Progenitor cell of endocrine pancreas (in vitro differentiated cells): ENCODE data around the gene KRTAP10-3. TPM values are rescaled to one million over a fixed set of nuclear protein-coding genes. Genes with fewer than 3 reads are reported as not detected.

Experiments
- DNase-seq: peaks from one replicate; pipeline ENCODE4 v3.0.0; 2021; ENCODE audit warnings: low spot score; ENCODE audit not compliant: unreplicated experiment
- H3K27ac Mint-ChIP-seq: 2 replicates; pipeline ENCODE4 v1.8.0; 2021; ENCODE audit warnings: mild to moderate bottlenecking, moderate library complexity, mixed read lengths
- H3K27me3 Mint-ChIP-seq: 2 replicates; pipeline ENCODE4 v1.8.0; 2021; ENCODE audit warnings: mixed read lengths
- H3K36me3 Mint-ChIP-seq: 2 replicates; pipeline ENCODE4 v1.8.0; 2022; ENCODE audit warnings: mixed read lengths; ENCODE audit not compliant: insufficient read depth
- H3K4me1 Mint-ChIP-seq: 2 replicates; pipeline ENCODE4 v1.8.0; 2021; ENCODE audit warnings: low read depth, mixed read lengths
- H3K4me3 Mint-ChIP-seq: 2 replicates; pipeline ENCODE4 v1.8.0; 2021; ENCODE audit warnings: low read depth, mild to moderate bottlenecking, moderate library complexity, mixed read lengths
- H3K9me3 Mint-ChIP-seq: 2 replicates; pipeline ENCODE4 v1.8.0; 2021; ENCODE audit warnings: low read depth, mixed read lengths
- total RNA-seq: library from RNA; stranded (reverse); gene quantifications from 2 replicates; pipeline ENCODE4 v1.2.1, GENCODE V29; 2021
- TF ChIP-seq, protein P1 (sequence below): fragments of 200-600 bp; sonication (generic); IDR thresholded peaks from one replicate; pipeline ENCODE4 v1.5.0; 2021; ENCODE audit warnings: antibody characterized with exemption, mild to moderate bottlenecking; ENCODE audit not compliant: unreplicated experiment

KRTAP10-3 gene
- total RNA-seq, 1 donor from 2014 or later: not detected

DNA sequence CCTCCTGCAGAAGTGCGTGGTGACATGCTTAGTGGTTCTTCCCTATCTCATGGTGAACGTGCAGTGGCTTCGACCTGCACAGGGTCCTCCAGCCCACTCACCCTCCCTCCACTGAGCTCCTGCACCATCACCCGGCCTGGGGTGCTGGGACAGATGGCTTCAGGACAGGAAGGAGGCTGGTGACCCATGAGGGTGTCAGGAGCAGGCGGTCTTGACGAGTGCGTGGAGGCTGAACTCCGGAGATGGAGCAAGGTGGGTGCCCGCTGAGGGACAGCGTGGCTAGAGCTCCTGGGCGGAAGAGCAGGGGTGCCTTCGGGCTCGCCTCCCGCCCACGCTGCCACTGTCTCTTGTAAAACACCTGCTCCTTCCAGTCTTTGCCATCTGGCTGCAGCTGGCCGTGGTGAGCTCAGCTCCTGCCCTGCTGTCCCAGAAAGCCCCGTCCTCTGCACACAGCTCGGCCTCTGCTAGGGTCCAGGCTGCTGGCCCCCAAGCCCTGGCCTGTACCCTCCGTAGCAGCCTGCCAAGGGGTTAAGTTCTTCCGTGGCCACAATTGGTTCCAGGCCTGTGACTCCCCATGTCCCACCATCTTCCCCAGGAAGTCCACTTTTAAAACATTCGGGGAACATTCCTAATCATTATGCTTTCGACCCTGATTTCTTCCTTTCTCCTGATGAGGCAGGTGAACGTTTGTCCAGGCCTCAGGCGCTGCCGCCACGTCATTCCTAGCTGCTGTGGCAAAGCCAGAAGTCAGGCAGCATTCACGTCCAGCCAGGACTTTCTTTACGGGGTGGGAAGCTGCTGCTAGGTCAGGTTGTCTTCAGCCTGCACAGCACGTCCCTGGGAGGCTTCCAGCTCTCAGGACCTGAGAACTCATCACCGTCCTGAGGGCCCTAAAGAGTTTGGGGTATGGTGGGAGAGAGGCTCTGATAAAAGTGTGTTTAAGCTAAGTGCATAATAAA is 26.7 kb downstream of the KRTAP10-3 start:
- TF ChIP-seq, protein P1, sequence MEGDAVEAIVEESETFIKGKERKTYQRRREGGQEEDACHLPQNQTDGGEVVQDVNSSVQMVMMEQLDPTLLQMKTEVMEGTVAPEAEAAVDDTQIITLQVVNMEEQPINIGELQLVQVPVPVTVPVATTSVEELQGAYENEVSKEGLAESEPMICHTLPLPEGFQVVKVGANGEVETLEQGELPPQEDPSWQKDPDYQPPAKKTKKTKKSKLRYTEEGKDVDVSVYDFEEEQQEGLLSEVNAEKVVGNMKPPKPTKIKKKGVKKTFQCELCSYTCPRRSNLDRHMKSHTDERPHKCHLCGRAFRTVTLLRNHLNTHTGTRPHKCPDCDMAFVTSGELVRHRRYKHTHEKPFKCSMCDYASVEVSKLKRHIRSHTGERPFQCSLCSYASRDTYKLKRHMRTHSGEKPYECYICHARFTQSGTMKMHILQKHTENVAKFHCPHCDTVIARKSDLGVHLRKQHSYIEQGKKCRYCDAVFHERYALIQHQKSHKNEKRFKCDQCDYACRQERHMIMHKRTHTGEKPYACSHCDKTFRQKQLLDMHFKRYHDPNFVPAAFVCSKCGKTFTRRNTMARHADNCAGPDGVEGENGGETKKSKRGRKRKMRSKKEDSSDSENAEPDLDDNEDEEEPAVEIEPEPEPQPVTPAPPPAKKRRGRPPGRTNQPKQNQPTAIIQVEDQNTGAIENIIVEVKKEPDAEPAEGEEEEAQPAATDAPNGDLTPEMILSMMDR: no peak
- Mint-ChIP-seq H3K27me3 (peaks cover 4% of the 10 kb centered on the region), H3K36me3 (no peaks in the 10 kb centered on the region), H3K9me3 (no peaks in the 10 kb centered on the region), H3K4me1 (no peaks in the 10 kb centered on the region), H3K27ac (no peak overlapping the region), H3K4me3 (no peak overlapping the region)
- no peak for DNase-seq

DNA sequence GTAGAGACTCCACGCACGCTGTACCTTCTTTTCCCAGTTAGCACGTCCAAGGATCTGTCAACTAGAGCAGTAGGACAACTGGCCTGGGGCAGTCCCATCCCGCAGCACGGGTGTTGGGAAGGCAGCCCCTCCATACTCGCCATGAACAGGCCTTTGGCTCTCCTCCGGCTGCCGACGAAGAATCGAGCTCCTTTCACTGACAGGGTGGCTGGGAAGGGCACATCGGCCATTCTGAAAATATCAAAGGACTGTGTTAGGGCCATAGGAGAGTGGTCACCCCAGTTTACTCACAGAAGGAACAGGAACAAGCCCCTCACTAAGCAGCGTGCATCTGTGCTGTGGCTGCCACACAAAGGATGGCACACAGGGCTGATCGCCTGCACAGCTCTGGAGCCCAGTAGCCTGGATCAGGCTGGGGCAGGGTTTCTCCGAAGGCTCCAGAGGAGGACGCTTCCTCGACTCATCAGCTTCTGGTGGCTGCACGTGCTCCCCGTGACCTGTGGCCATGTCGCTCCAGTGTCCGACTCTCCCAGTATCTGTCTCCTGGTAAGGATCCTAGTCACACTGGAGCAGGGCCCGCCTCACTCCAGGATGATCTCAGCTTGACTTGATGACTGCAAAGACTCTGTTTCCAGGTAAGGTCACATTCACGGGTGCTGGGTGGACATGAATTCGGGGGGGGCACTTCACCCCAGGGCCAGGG is 27.5 kb downstream of the KRTAP10-3 start:
- TF ChIP-seq, protein P1: no peak
- DNase-seq: no peak
- Mint-ChIP-seq H3K27ac (no peak overlapping the region), H3K9me3 (no peaks in the 10 kb centered on the region), H3K4me1 (no peaks in the 10 kb centered on the region), H3K36me3 (no peaks in the 10 kb centered on the region), H3K4me3 (no peak overlapping the region), H3K27me3 (peaks cover 4% of the 10 kb centered on the region)

DNA sequence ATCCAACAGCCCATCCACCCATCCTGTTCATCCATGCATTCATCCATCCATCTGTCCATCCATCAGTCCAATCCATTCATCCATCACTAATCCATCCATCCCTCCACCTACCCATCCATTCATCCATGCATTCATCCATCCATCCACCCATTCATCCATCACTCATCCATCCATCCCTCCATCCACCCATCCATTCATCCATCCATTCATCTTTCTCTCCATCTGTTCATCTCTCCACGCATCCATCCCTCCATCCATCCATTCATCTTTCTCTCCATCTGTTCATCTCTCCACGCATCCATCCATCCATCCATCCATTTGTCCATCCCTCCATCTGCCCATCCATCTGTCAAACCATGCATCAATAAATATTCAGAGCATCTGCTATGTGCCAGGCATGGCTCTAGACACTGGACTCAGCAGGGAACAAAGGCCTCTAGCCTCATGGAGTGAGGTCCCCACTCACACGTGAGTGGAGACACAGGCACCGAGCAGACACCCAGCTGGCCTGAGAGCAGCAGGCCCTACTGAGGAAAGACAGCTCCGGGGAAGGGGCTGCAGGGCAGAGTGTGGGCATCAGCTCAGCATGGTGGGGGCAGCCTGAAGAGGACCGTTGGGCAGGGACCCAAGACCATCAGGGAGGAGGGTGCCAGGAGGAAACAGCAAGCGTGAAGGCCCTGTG is 28.2 kb downstream of the KRTAP10-3 start:
- TF ChIP-seq, protein P1: no peak
- H3K9me3 Mint-ChIP-seq: no peaks in the 10 kb centered on the region
- H3K4me3 Mint-ChIP-seq: no peak overlapping the region
- H3K36me3 Mint-ChIP-seq: no peaks in the 10 kb centered on the region
- no peaks in the 10 kb centered on the region for H3K4me1 Mint-ChIP-seq
- no peak for DNase-seq
- H3K27me3 Mint-ChIP-seq: peaks cover 4% of the 10 kb centered on the region
- H3K27ac Mint-ChIP-seq: no peak overlapping the region

DNA sequence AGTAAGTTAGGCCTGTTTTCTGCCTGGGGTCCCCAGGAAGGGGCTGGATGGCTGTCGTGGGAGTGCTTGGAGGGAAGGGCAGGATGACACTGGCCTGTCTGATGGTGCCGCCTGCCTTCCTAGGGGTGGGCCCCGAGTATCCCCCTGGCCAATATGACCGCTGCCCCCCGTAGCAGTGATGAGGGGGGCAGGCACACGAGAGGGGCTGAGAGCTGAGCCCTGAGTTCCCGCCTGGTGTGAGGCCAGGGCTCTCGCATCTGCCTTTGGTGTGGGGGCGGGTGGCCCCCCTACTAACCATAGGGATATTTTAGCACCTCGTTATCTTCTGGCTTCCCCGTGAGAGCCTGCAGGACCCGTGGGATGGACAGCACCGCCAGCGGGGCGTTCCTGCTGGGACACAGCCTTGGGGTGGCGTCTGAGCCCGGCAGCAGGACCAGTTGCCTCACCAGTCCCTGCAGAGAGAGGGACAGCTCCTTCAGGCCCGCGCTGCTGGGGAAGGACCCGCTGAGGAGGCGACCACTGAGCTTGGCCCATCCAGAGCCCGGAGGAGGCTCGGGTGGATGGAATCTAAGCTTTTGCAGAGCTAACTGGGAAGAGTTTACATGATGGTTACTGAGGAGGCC is 29.0 kb downstream of the KRTAP10-3 start:
- H3K4me1 Mint-ChIP-seq: no peaks in the 10 kb centered on the region
- TF ChIP-seq, protein P1: no peak
- H3K27ac Mint-ChIP-seq: no peak overlapping the region
- no peaks in the 10 kb centered on the region for H3K9me3 Mint-ChIP-seq
- no peak for DNase-seq
- H3K4me3 Mint-ChIP-seq: no peak overlapping the region
- no peaks in the 10 kb centered on the region for H3K36me3 Mint-ChIP-seq
- H3K27me3 Mint-ChIP-seq: peaks cover 4% of the 10 kb centered on the region

DNA sequence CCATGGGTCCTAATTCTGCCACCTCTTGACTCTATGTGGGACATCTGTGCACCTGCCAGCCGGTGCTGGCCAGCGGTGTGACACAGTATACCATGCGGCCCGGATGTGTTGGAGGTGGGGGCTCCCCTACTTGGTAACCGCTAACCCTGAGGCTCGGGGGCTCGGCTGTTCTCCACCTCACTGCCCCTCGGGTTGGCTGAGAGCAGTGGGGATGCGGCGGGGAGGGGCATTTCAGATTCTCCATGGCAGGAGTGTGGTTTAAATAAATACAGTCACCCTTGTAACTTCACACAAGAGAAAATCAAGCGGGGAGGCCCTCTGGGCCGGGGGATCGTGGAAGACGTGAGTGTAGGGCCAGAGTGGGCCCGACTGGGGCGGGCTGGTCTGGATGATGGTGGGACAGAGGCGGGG is 29.6 kb downstream of the KRTAP10-3 start:
- Mint-ChIP-seq H3K9me3 (no peaks in the 10 kb centered on the region), H3K27ac (no peak overlapping the region), H3K27me3 (peaks cover 4% of the 10 kb centered on the region), H3K4me3 (no peak overlapping the region), H3K4me1 (no peaks in the 10 kb centered on the region), H3K36me3 (no peaks in the 10 kb centered on the region)
- no peak for DNase-seq
- TF ChIP-seq, protein P1: no peak
